ENCODE results near the gene SUGP1.

The SUGP1 gene

GRCh38 chr19:19324059-19324770 lies 3.9 kb upstream of the SUGP1 start:
- Histone ChIP-seq H3K9ac (no peak overlapping the region), H3K79me2 (ENCODE audit: insufficient read depth, low read depth) (peaks cover 62% of the 10 kb centered on the region), H2AFZ (ENCODE audit: low read depth) (no peak overlapping the region), H3K27me3 (ENCODE audit: insufficient read depth, low read depth) (no peaks in the 10 kb centered on the region), H4K20me1 (ENCODE audit: insufficient read depth) (no peaks in the 10 kb centered on the region), H3K4me1 (ENCODE audit: low read depth, poor library complexity, severe bottlenecking) (peaks cover 15% of the 10 kb centered on the region), H3K27ac (no peak overlapping the region), H3K36me3 (ENCODE audit: insufficient read depth) (no peaks in the 10 kb centered on the region), H3K4me2 (no peak overlapping the region), H3K4me3 (IDR thresholded peaks at IDR 0.05; ENCODE audit: insufficient read depth, low read depth, low read length) (no peak overlapping the region)
- no peak for TF ChIP-seq CTCF (conservative IDR thresholded peaks at IDR 0.05; ENCODE audit: low read depth, low read length)

DNA sequence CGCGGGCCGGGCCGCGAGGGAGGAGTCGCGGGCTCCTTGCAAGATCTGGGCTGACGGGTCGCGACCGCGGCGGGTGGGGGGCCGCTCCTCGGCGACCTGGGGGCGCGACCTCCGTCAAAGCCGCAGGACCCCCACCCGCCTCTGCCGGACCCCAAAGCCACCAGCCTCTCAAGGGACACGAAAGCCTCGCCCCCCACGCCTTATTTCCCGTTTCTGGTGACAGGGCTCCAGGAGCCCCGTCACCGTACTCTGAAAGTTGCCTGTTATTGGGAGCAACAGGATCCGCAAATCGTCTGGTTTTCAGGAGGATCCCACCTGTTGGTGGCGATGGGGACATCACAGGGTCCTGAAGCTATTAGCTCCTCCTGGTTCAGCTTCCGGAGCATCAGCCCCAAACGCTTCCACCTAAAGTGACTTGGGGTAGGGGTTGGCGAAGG lies 850 bp upstream of the SUGP1 start:
- Histone ChIP-seq H2AFZ (ENCODE audit: low read depth) (peak overlapping the region; percentile 68), H4K20me1 (ENCODE audit: insufficient read depth) (no peaks in the 10 kb centered on the region), H3K79me2 (ENCODE audit: insufficient read depth, low read depth) (peaks cover 76% of the 10 kb centered on the region), H3K27me3 (ENCODE audit: insufficient read depth, low read depth) (no peaks in the 10 kb centered on the region), H3K4me2 (peak overlapping the region; percentile 96), H3K36me3 (ENCODE audit: insufficient read depth) (no peaks in the 10 kb centered on the region; the same call in 1 of the 2 replicates), H3K4me3 (IDR thresholded peaks at IDR 0.05; ENCODE audit: insufficient read depth, low read depth, low read length) (no peak overlapping the region), H3K27ac (peak overlapping the region; percentile 65), H3K4me1 (ENCODE audit: low read depth, poor library complexity, severe bottlenecking) (peaks cover 19% of the 10 kb centered on the region), H3K9ac (peak overlapping the region; percentile 94)
- TF ChIP-seq CTCF (conservative IDR thresholded peaks at IDR 0.05; ENCODE audit: low read depth, low read length) = no peak

GRCh38 chr19:19319732-19320360 lies 463 bp downstream of the SUGP1 start:
- no peak for TF ChIP-seq CTCF (conservative IDR thresholded peaks at IDR 0.05; ENCODE audit: low read depth, low read length)

DNA sequence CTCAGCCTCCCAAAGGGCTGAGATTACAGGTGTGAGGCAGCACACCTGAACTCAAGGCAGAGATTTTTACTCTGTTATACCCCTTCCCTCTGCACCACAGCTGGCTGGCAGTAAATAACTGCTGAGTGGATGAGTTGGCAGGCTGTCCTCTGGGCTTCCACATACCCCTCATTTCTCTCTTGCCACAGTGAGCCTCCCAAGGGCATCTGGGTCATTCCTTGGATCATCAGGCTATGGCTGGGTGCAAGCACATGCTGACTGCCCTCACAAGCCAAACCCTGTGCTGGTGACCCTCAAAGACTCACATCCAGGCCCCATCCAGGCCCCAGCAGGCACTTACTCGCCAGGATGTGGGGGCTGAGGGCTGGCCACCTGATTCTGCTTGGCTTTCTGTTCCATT lies 4.2 kb downstream of the SUGP1 start:
- H3K36me3 ChIP-seq (ENCODE audit: insufficient read depth) = no peaks in the 10 kb centered on the region; the same call in 1 of the 2 replicates
- H3K79me2 ChIP-seq (ENCODE audit: insufficient read depth, low read depth) = peaks cover 29% of the 10 kb centered on the region
- H2AFZ ChIP-seq (ENCODE audit: low read depth) = no peak overlapping the region
- H3K9ac ChIP-seq = no peak overlapping the region
- H3K4me2 ChIP-seq = no peak overlapping the region
- no peak for TF ChIP-seq CTCF (conservative IDR thresholded peaks at IDR 0.05; ENCODE audit: low read depth, low read length)
- no peak overlapping the region for H3K4me3 ChIP-seq (IDR thresholded peaks at IDR 0.05; ENCODE audit: insufficient read depth, low read depth, low read length)
- H3K4me1 ChIP-seq (ENCODE audit: low read depth, poor library complexity, severe bottlenecking) = peaks cover 7% of the 10 kb centered on the region
- H3K27me3 ChIP-seq (ENCODE audit: insufficient read depth, low read depth) = no peaks in the 10 kb centered on the region
- H3K27ac ChIP-seq = no peak overlapping the region
- H4K20me1 ChIP-seq (ENCODE audit: insufficient read depth) = no peaks in the 10 kb centered on the region

More at GRCh38 chr19:19319732-19320360, 463 bp downstream of the SUGP1 start:
- H3K27me3 ChIP-seq (ENCODE audit: insufficient read depth, low read depth) = no peaks in the 10 kb centered on the region
- peak overlapping the region; percentile 65 for H3K27ac ChIP-seq
- no peaks in the 10 kb centered on the region; the same call in 1 of the 2 replicates for H3K36me3 ChIP-seq (ENCODE audit: insufficient read depth)
- peaks cover 64% of the 10 kb centered on the region for H3K79me2 ChIP-seq (ENCODE audit: insufficient read depth, low read depth)
- H3K9ac ChIP-seq = peak overlapping the region; percentile 94
- peak overlapping the region; percentile 68 for H2AFZ ChIP-seq (ENCODE audit: low read depth)
- peak overlapping the region; percentile 96 for H3K4me2 ChIP-seq
- peaks cover 19% of the 10 kb centered on the region for H3K4me1 ChIP-seq (ENCODE audit: low read depth, poor library complexity, severe bottlenecking)
- no peaks in the 10 kb centered on the region for H4K20me1 ChIP-seq (ENCODE audit: insufficient read depth)
- no peak overlapping the region for H3K4me3 ChIP-seq (IDR thresholded peaks at IDR 0.05; ENCODE audit: insufficient read depth, low read depth, low read length)

Measured in KMS-11 (cell line).